ENCODE measurements around the gene YRDC. TPM values are rescaled to one million over a fixed set of nuclear protein-coding genes. Genes with fewer than 3 reads are reported as not detected.
A peak's percentile ranks its signal among the peaks of the same experiment; 100 is the strongest.

YRDC gene
- total RNA-seq, 1 experiment from 2014 or later, result 41.4 TPM

DNA sequence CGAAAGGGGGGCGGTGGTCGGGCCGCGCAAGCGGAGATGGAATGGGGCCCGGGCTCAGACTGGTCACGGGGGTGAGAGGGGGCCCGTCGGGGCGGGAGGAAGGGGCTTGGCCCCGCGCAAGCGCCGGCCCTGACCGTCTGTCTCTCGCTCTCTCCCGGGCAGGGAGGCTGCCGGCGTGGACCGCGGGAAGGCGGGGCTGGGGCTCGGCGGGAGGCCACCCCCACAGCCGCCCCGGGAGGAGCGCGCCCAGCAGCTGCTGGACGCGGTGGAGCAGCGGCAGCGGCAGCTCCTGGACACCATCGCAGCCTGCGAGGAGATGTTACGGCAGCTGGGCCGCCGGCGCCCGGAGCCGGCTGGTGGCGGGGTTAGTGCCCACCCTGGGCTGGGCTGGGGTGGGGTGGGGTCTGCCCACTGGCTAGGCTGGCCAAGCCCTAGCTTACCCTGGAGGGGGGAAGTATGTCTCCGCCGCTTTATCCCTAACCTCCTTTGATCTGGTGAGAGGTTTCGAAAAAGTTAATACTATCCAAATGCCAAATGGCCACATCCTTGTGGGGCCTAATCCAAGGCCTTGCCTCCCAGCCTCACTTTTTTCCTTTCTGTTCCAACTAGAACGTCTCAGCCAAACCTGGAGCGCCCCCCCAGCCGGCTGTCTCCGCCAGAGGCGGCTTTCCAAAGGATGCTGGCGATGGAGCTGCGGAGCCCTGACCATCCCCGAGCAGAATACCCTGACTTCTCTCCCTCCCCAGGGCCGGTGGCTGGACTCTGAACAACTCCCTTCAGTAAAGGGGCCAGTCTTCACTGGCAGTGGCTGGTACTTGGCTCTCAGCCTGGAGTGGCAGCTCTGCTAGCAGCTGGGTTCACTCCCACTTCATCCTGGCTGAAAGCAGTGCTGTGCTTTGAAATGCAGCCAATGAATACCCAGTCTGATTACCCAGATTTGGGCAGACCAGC lies 636 bp upstream of the YRDC start:
- peak; percentile 68 for ATAC-seq
- TF ChIP-seq, protein P1, sequence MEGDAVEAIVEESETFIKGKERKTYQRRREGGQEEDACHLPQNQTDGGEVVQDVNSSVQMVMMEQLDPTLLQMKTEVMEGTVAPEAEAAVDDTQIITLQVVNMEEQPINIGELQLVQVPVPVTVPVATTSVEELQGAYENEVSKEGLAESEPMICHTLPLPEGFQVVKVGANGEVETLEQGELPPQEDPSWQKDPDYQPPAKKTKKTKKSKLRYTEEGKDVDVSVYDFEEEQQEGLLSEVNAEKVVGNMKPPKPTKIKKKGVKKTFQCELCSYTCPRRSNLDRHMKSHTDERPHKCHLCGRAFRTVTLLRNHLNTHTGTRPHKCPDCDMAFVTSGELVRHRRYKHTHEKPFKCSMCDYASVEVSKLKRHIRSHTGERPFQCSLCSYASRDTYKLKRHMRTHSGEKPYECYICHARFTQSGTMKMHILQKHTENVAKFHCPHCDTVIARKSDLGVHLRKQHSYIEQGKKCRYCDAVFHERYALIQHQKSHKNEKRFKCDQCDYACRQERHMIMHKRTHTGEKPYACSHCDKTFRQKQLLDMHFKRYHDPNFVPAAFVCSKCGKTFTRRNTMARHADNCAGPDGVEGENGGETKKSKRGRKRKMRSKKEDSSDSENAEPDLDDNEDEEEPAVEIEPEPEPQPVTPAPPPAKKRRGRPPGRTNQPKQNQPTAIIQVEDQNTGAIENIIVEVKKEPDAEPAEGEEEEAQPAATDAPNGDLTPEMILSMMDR (IDR thresholded peaks at IDR 0.05 in 2 of 3, conservative IDR thresholded peaks at IDR 0.05 in 1 of 3; ENCODE audit: borderline replicate concordance in 1 of 3, insufficient read depth in 1 of 3, low read depth in 2 of 3, low read length in 2 of 3), result 0 out of 6 replicates have a peak, but pooled peaks of 1 of the 3 experiments have one; percentile 8
- peak; percentile 30; the same call in 1 of the 2 replicates for TF ChIP-seq EGR1 (IDR thresholded peaks at IDR 0.05; ENCODE audit: low read depth)
- TF ChIP-seq, protein P2, sequence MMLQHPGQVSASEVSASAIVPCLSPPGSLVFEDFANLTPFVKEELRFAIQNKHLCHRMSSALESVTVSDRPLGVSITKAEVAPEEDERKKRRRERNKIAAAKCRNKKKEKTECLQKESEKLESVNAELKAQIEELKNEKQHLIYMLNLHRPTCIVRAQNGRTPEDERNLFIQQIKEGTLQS (IDR thresholded peaks at IDR 0.05), result no peak
- no peak for TF ChIP-seq JUND (IDR thresholded peaks at IDR 0.05)
- TF ChIP-seq SIN3A (IDR thresholded peaks at IDR 0.05; ENCODE audit: low read depth), result peak; percentile 55
- TF ChIP-seq POLR2A (IDR thresholded peaks at IDR 0.05; ENCODE audit: borderline replicate concordance, extremely low read depth, insufficient read depth, insufficient read length), result no peak
- TF ChIP-seq ELF1 (IDR thresholded peaks at IDR 0.05; ENCODE audit: borderline replicate concordance, low read depth), result no peak
- peak; percentile 15 for TF ChIP-seq TCF7L2 (IDR thresholded peaks at IDR 0.05; ENCODE audit: borderline replicate concordance, extremely low read depth, insufficient read depth, insufficient read length)
- no peak for TF ChIP-seq SRF (IDR thresholded peaks at IDR 0.05; ENCODE audit: low read depth)
- TF ChIP-seq, protein P3, sequence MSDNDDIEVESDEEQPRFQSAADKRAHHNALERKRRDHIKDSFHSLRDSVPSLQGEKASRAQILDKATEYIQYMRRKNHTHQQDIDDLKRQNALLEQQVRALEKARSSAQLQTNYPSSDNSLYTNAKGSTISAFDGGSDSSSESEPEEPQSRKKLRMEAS (IDR thresholded peaks at IDR 0.05), result peak; percentile 25; the same call in 1 of the 2 replicates
- no peak for TF ChIP-seq ZFX (IDR thresholded peaks at IDR 0.05)
- TF ChIP-seq SP1 (IDR thresholded peaks at IDR 0.05; ENCODE audit: low read depth), result no peak
- TF ChIP-seq FOSL1 (IDR thresholded peaks at IDR 0.05; ENCODE audit: low read depth), result no peak
- no peak for TF ChIP-seq CEBPB (IDR thresholded peaks at IDR 0.05; ENCODE audit: low read depth)
- no peak for TF ChIP-seq EZH2phosphoT487 (IDR thresholded peaks at IDR 0.05; ENCODE audit: borderline replicate concordance)
- H3K79me2 ChIP-seq (ENCODE audit: insufficient read depth, low read length), result peaks cover 64% of the 10 kb centered on the region
- H3K27ac ChIP-seq (ENCODE audit: low read depth, low read length), result peak overlapping the region; percentile 93
- H3K9ac ChIP-seq (ENCODE audit: low read length), result peak overlapping the region; percentile 81
- H4K20me1 ChIP-seq (ENCODE audit: insufficient read depth), result peaks cover 18% of the 10 kb centered on the region; the same call in 1 of the 2 replicates
- no peak overlapping the region for H2AFZ ChIP-seq (ENCODE audit: low read depth, low read length, poor library complexity, severe bottlenecking)
- peaks cover 16 to 37% of the 10 kb centered on the region in 2 experiments for H3K4me1 ChIP-seq (ENCODE audit: control insufficient read depth in 1 of 2, insufficient read depth in 2 of 2, low read length in 2 of 2)
- no peak for DNase-seq (ENCODE audit: low read depth, low spot score)
- ChIA-PET RAD21 (ENCODE audit: low non-redundant PET in 1 of 2, low total read pairs in 2 of 2, uncharacterized antibody in 2 of 2, unreplicated experiment in 2 of 2) (interaction anchor here (1.0 to 1.4 kb wide), 2 partner anchors 51 kb away, joined by 4 read pairs; partner anchors contain the start of gene MTF1 (in 2 of the 2)), POLR2A (interaction anchor here (0.6 to 3.1 kb wide), 15 partner anchors 10 to 333 kb away, joined by 3 to 10 read pairs (median 3); partner anchors contain the start of genes CDCA8, EPHA10, MTF1 and SF3A3), CTCF (interaction anchor here (1.1 kb wide), 1 partner anchor 51 kb away, joined by 7 read pairs; the partner anchor contains the start of gene MTF1)
- no peaks in the 10 kb centered on the region for H3K27me3 ChIP-seq (ENCODE audit: insufficient read depth, low read length)
- peak overlapping the region; percentile 78 to 98 for H3K4me3 ChIP-seq (replicated peaks in 1 of 2; ENCODE audit: low read depth in 1 of 2, low read length in 2 of 2)
- no peaks in the 10 kb centered on the region for H3K9me3 ChIP-seq (ENCODE audit: control insufficient read depth in 1 of 2, insufficient read depth in 1 of 2, low read depth in 1 of 2, low read length in 2 of 2)
- peak overlapping the region; percentile 95 for H3K4me2 ChIP-seq (ENCODE audit: low read length)
- H3K9me2 ChIP-seq (ENCODE audit: insufficient read depth), result no peaks in the 10 kb centered on the region
- intact Hi-C loops (cut with micrococcal nuclease), result loop anchor here (1.0 kb wide), 2 partner anchors 52 to 117 kb away; no protein-coding TSS in a partner anchor
- BruUV-seq (replicated peaks), result TSS peak; percentile 77
- peaks cover 27 to 36% of the 10 kb centered on the region in 2 experiments for H3K36me3 ChIP-seq (ENCODE audit: control insufficient read depth in 1 of 2, insufficient read depth in 2 of 2, low read length in 2 of 2)

All from HCT116 (cell line).